Nephron (organoid): ENCODE measurements around the gene PEPD.
A peak's percentile ranks its signal among the peaks of the same experiment; 100 is the strongest.

Experiments
- H3K27ac Mint-ChIP-seq, 3 experiments: 2 replicates each; pipeline ENCODE4 v1.8.0; 2020; ENCODE audit warnings: mixed read lengths in 3 of 3, mild to moderate bottlenecking in 2 of 3, moderate library complexity in 1 of 3
- H3K27me3 Mint-ChIP-seq: 2 replicates; pipeline ENCODE4 v1.8.0; 2021; ENCODE audit warnings: low read depth, mild to moderate bottlenecking, moderate library complexity, mixed read lengths
- H3K36me3 Mint-ChIP-seq: 2 replicates; pipeline ENCODE4 v1.8.0; 2020; ENCODE audit warnings: low read depth, mixed read lengths
- H3K4me1 Mint-ChIP-seq: 2 replicates; pipeline ENCODE4 v1.8.0; 2020; ENCODE audit warnings: mixed read lengths
- H3K4me3 Mint-ChIP-seq, 3 experiments: 2 replicates each; pipeline ENCODE4 v1.8.0; 2020; ENCODE audit warnings: mild to moderate bottlenecking in 3 of 3, mixed read lengths in 3 of 3, moderate library complexity in 2 of 3
- H3K9me3 Mint-ChIP-seq: 2 replicates; pipeline ENCODE4 v1.8.0; 2020; ENCODE audit warnings: mixed read lengths
- TF ChIP-seq, protein P1 (sequence below), 3 experiments: fragments of 200-600 bp; sonication (generic); IDR thresholded peaks; one replicate each; pipeline ENCODE4 v1.5.0; 2021; ENCODE audit warnings: antibody characterized with exemption in 3 of 3; ENCODE audit not compliant: unreplicated experiment in 3 of 3

PEPD gene

DNA sequence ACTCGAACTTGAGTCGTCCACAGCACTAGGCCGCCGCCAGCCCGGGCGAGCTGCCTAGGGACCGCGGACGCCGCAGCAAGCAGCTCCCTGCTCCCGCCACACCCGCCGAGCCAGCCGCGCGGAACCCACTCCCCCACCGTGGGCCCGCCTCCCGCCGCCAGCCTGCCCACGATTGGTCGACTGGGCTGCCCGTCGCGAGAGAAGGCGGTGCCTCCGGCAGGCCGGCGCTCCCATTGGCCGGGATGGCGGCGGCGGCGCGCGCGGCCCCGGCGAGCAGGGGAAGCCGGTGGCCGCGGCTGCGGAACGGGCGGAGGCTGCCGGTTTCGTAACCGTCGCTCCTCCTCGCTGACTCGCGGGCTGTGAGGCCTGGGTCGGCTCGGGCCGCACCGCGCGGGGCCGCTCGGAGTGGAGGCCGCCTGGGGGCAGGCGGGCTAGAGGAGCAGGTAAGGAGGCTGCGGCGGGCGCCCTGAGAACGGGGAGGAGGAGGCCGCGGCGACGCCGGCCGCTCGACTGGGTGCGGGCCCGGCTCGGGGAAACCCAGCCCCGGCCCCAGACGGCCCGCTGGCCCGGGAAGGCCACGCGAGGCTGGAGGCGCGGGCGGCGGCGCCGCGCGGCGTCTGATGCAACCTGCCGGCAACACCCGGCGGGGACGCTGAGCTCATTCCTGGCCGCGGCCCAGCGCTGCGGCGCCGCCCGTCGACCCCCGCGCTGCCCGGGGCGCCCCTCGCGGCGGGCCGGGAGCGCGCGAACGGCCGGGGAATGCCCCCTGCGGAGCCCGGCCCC is 147.9 kb downstream of the PEPD start, which contains the start of gene CEBPG:
Gene CEBPG (plus strand): TSS at position 257 of the 783 bp plus-strand sequence. CDS start 5,531 bp downstream, outside the sequence.
- Mint-ChIP-seq H3K36me3 (peaks cover 14% of the 10 kb centered on the region), H3K4me3 (peak within 1 kb of the TSS; percentile 80 to 89 (median 85)), H3K4me1 (peaks cover 26% of the 10 kb centered on the region), H3K27ac (peak within 1 kb of the TSS; percentile 53 to 72 (median 66)), H3K27me3 (peaks cover 7% of the 10 kb centered on the region), H3K9me3 (no peaks in the 10 kb centered on the region)
- TF ChIP-seq, protein P1, sequence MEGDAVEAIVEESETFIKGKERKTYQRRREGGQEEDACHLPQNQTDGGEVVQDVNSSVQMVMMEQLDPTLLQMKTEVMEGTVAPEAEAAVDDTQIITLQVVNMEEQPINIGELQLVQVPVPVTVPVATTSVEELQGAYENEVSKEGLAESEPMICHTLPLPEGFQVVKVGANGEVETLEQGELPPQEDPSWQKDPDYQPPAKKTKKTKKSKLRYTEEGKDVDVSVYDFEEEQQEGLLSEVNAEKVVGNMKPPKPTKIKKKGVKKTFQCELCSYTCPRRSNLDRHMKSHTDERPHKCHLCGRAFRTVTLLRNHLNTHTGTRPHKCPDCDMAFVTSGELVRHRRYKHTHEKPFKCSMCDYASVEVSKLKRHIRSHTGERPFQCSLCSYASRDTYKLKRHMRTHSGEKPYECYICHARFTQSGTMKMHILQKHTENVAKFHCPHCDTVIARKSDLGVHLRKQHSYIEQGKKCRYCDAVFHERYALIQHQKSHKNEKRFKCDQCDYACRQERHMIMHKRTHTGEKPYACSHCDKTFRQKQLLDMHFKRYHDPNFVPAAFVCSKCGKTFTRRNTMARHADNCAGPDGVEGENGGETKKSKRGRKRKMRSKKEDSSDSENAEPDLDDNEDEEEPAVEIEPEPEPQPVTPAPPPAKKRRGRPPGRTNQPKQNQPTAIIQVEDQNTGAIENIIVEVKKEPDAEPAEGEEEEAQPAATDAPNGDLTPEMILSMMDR (IDR thresholded peaks at IDR 0.05; ENCODE audit: unreplicated experiment in 3 of 3), result peak in 1 of 3 experiments; percentile 9

DNA sequence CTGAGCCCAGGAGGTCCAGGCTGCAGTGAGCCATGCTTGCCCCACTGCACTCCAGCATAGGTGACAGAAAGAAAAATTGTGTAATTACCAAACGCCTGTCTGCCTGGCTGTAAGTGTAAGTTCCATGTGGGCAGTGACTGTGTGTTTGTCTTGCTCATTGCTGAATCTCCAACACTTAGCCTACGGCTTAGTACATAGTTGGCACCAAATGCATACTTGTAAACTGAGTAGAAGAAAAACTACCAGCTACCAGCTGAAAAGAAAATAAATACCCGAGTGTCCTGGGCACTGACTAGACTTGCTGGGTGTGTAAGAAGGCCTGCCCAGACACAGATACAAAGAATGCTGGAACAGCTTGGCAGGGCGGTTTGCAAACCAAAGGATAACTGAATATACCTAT is 150.8 kb downstream of the PEPD start:
- no peak overlapping the region for H3K4me3 Mint-ChIP-seq
- no peak overlapping the region for H3K27ac Mint-ChIP-seq
- no peaks in the 10 kb centered on the region for H3K9me3 Mint-ChIP-seq
- peaks cover 15% of the 10 kb centered on the region for H3K4me1 Mint-ChIP-seq
- H3K36me3 Mint-ChIP-seq, result peaks cover 3% of the 10 kb centered on the region
- peaks cover 30% of the 10 kb centered on the region for H3K27me3 Mint-ChIP-seq
- TF ChIP-seq, protein P1 (IDR thresholded peaks at IDR 0.05; ENCODE audit: unreplicated experiment in 3 of 3), result no peak

DNA sequence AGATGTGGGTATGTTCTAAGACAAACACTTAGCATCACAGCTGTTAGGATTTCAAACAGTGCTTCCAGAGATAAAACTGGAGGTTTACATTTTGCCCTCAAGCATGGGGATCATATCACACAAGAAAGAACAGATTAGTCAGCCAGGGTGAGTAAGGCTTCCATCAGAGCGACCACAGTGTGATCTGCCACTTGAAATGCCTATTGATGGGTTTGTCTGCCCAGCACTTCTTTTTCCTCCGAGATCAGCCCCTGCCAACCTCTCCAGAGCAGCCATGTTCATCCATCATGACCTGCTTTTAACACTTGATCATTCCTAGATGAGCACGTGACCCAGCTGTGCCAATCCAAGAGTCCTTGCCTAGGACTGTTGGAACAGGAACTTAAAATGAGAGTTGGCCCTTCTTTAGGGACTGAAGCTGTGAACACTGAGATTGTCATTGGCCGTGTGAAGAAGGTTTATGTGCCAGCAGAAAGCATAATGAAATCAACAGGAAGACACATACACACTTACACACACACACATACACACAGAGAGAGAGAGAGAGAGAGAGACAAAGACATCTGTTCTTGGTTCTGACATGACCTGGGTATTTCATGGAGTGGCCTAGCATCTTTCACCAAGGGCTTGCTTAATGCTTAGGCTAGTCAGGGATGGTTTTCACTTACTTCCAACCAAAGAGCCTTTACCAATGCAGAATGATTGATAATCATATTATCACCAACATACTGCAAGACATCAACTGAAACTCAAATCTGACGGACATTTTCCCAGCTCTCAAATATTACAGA is 153.3 kb downstream of the PEPD start:
- Mint-ChIP-seq H3K27ac (no peak overlapping the region), H3K4me1 (no peaks in the 10 kb centered on the region), H3K27me3 (peaks cover 33% of the 10 kb centered on the region), H3K4me3 (no peak overlapping the region), H3K9me3 (no peaks in the 10 kb centered on the region), H3K36me3 (no peaks in the 10 kb centered on the region)
- TF ChIP-seq, protein P1 (IDR thresholded peaks at IDR 0.05; ENCODE audit: unreplicated experiment in 3 of 3), result no peak

DNA sequence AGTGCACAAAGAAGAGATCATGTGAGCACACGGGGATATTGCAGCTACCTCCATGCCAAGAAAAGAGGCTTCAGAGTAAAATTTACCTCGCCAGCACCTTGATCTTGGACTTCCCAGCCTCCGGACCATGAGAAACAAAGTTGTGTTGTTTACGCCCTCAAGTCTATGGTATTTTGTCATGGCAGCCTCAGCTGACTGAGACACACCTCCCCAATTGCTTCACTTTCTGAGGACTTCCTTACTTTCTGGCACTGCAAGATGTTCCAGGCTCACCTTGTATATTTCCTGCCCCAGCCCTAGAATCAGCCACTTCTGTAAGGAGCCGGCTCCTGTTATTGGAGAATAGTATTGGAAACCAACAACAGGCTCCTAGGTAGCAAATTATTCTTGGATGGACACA is 154.7 kb downstream of the PEPD start:
- Mint-ChIP-seq H3K9me3 (no peaks in the 10 kb centered on the region), H3K27me3 (peaks cover 43% of the 10 kb centered on the region), H3K27ac (no peak overlapping the region), H3K36me3 (no peaks in the 10 kb centered on the region), H3K4me3 (no peak overlapping the region), H3K4me1 (no peaks in the 10 kb centered on the region)
- TF ChIP-seq, protein P1 (IDR thresholded peaks at IDR 0.05; ENCODE audit: unreplicated experiment in 3 of 3), result no peak

DNA sequence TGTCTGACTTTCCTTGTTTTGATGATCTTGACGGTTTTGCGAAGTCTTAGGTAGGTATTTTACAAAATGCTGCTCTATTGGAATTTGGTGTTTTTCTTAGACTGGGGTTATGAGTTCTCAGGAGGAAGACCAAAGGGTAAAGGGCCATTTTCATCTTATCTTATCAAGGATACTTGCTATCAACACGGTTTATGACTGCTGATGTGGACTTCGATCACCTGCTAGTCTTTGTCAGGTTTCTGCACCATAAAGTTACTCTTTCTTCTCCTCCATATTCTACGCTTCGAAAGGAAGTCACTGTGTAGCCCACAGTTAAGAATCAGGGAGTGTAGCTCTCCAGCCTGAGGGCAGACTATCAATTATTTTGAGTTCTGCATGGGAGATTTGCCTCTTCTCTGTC is 155.5 kb downstream of the PEPD start:
- H3K4me3 Mint-ChIP-seq, result no peak overlapping the region
- no peaks in the 10 kb centered on the region for H3K36me3 Mint-ChIP-seq
- H3K9me3 Mint-ChIP-seq, result no peaks in the 10 kb centered on the region
- TF ChIP-seq, protein P1 (IDR thresholded peaks at IDR 0.05; ENCODE audit: unreplicated experiment in 3 of 3), result no peak
- H3K27ac Mint-ChIP-seq, result no peak overlapping the region
- H3K27me3 Mint-ChIP-seq, result peaks cover 46% of the 10 kb centered on the region
- H3K4me1 Mint-ChIP-seq, result no peaks in the 10 kb centered on the region
